Non-pigmented ciliary epithelial cell (primary cell): Measurements from ENCODE around the gene ZFPM1.

ENCODE experiments used
- DNase-seq: peaks from one replicate; pipeline ENCODE4 v3.0.0-alpha.2; 2010; ENCODE audit warnings: low read depth

ZFPM1 gene

DNA sequence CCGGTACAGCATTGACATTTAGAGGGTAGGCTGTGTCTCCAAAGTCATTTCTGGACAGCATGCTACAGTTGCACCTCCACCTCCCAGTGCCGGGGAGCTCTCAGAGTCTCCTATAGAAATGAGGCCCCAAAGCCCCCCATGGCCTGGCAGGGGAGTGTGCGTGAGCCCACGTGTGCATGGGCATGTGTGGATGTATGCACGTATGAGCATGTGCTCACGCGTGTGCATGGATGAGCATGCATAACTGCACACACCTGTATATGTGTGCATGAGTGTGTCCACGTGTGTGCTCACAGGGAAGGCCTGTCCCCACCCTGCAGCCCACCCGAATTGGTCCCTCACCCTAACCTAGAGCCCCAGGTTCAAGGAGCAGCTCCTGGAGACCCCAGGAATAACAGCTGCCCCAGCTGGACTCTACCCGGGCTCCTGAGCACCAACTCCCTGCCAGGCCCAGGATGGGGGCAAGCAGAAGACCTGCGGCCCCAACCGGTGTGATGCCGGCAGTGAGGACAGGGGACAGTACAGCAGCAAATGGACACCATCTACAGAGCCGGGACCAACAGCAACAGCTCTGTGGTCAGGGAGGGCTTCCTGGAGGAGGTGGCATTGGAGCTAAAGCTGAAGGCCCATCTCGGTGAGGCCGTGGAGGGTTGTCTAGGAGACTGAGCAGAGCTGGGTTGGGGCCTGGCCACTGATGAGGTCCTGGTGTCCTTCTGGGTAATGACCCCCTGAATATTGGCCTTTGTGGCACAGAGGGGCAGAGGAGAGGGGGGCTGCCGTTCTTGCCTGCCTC is 35.2 kb upstream of the ZFPM1 start:
- DNase-seq: no peak

- no peak for DNase-seq
Measured at GRCh38 chr16:88418869-88419268, 34.2 kb upstream of the ZFPM1 start.

GRCh38 chr16:88419790-88420189 is 33.3 kb upstream of the ZFPM1 start:
- no peak for DNase-seq

DNA sequence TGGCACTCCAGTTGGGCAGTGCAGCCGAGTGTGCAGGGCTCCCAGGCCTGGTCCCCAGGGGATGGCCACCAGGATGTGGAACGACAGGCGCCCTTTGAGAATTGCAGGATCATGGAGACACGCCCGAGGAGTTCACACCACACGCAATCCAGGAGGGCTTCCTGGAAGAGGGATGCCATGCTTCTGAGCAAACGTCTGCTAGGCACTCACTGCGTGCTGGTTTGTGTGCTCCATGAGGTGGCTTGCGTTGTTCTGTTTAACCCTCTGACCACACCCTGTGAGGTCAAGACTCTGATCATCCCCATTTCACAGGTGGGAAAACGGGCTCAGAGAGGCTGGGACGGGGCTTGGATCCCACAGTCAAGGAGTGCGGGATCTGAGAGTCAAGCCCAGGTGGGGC is 32.6 kb upstream of the ZFPM1 start:
- no peak for DNase-seq

DNA sequence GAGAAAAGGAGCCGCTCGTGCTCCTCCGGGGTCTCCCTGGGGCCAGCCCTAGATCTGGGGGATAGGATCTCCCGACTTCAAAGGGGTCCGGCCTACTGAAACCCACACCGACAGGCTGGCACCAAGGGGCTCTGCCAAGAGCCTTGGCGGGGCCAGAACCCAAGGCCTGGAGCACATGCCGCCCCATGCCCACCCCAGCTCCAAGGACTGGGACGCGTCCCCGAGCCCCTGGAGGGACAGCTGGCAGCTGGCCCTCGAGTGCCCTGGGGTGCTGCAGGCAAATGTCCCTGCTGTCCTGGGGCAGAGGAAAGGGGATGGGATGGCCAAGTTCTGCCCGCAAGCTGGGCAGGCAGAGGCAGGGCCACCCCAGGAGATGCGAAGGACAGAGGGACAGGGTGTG is 31.8 kb upstream of the ZFPM1 start:
- DNase-seq: no peak

DNA sequence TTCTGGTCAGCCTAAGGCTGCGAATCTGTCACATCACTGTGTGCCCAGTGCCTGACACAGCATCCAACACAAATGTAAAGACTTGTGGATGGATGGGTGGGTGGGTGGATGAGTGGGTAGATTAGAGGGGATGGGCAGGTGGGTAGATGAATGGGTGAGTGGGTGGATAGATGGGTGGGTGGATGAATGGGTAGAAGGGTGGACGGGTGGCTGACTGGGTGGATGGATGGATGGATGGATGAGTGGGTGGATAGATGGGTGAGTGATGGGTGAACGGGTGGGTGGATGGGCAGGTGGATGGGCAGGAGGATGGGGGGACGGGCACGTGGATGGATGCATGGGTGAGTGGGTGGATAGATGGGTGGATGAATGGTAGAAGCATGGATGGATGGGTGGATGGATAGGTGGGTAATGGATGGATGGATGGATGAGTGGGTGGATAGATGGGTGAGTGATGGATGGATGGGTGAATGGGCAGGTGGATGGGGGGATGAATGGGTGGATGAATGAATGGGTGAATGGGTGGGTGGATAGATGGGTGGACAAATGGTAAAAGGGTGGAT is 31.1 kb upstream of the ZFPM1 start:
- DNase-seq: no peak

DNA sequence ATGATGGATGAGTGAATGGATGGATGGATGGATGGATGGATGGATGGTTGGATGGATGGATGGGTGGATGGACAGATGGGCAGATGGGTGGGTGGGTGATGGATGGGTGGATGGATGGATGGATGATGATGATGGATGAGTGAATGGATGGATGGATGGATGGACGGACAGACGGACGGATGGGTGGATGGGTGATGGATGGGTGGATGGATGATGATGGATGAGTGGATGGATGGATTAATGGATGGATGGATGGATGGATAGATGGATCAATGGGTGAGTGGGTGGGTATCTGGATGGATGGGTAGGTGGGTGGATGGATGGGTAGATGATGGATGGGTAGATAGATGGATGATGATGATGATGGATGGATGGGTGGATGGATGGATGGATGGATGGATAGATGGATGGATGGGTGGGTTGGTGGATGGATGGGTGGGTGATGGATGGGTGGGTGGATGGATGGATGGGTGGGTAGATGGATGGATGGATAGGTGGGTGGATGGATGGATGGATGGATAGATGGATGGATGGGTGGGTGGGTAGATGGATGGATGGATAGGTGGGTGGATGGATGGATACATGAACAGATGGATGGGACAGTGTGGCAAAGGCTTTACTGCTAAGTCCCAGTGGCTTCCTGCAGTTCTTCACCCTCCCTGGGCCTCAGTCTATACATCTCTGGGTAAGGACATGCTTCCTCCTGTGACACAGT is 30.2 kb upstream of the ZFPM1 start:
- no peak for DNase-seq

DNA sequence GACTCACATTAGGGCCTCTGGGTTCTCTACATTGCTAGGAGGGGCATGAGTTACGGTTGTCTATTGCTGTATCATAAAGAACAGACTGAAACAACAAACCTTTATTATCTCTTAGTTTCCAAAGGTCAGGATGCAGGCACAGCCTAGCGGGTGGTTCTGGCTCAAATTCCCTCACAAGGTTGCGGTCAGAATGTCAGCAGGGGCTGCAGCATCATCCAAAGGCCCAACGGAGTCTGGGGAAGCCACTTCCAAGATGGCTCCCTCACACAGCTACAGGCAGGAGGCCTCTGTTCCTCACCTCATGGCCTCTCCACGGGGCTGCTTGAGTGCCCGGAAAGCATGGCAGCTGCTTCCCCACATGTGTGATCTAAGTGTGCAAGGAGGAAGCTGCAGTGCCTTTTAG is 29.6 kb upstream of the ZFPM1 start:
- no peak for DNase-seq

DNA sequence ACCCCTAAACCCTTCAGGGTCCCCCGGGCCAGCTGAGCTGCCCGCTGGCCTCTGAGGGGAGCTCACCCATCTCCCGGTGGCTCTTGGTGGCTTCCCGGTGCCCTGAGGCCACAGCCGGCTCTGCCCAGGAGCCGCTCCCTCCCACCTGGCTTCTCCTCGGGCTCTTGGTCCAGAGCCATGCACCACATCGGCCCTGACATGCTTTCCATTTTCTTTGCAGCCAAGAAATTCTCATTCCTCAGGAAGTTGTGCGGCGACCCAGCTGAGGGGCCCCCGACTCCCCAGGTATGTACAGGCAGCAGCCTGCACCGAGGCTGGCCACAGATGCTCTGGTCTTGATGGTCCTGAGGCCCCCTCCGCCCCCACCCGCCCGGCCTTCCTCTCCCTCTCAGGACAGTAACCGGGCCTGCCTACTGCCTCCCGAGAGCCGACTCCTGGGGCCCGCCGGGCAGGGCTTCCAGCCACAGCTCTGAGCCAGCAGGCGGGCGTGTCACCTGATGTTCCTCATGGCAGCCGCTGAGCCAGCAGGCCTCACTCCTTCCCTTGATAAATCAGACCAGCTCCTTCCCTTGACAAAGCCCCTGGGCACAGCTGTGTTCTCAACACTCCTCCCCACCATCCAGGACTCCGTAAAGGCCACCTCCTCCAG is 28.4 kb upstream of the ZFPM1 start:
- DNase-seq: no peak

DNA sequence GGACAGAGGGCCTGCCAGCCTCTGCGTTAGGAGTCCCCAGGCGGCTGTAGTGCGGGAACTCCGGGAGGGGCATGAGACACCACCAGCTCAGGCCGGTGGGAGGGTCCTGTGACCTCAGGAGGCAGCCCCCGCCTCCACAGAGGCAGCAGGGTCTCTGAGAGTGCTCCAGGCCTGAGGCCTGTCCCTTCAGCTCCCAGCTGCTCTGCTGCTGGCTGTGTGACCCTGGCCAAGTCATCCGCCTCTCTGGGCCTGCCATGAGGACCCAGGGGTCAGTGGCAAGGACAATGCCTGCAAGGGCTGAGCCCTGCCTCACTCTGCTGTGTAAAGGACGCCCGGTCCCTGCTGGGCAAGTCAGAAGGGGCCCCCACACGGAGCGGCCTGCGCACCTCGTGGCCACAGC is 27.1 kb upstream of the ZFPM1 start:
- no peak for DNase-seq

DNA sequence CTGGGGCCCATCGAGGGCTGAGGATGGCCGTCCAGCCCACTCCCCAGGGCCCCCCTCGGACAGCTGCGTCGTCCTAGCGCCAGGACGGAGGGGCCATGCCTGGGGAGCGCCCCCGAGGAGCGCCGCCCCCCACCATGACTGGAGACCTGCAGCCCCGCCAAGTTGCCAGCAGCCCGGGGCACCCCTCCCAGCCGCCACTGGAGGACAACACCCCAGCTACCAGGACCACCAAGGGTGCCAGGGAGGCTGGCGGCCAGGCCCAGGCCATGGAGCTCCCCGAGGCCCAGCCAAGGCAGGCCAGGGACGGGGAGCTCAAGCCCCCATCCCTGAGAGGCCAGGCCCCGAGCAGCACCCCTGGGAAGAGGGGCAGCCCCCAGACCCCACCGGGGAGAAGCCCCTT is 25.7 kb upstream of the ZFPM1 start:
- DNase-seq: no peak

- DNase-seq: no peak
Measured at GRCh38 chr16:88428156-88428555, 24.9 kb upstream of the ZFPM1 start.

GRCh38 chr16:88428616-88429386 is 24.3 kb upstream of the ZFPM1 start:
- no peak for DNase-seq

DNA sequence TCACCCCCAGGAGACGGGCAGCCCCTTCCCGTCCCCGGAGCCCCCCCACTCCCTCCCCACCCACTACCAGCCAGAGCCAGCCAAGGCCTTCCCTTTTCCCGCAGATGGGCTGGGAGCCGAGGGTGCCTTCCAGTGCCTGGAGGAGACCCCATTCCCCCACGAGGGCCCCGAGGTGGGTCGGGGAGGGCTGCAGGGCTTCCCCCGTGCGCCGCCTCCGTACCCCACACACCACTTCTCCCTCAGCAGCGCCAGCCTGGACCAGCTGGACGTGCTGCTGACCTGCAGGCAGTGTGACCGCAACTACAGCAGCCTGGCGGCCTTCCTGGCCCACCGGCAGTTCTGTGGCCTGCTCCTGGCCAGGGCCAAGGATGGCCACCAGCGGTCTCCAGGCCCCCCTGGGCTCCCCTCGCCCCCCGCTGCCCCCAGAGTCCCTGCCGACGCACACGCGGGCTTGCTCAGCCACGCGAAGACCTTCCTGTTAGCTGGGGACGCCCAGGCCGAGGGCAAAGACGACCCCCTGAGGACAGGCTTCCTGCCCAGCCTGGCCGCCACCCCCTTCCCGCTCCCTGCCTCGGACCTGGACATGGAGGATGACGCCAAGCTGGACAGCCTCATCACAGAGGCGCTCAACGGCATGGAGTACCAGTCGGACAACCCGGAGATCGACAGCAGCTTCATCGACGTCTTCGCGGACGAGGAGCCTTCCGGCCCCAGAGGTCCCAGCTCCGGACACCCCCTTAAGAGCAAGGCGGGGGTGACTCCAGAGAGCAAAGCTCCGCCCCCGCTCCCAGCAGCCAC is 23.5 kb upstream of the ZFPM1 start:
- DNase-seq: no peak

DNA sequence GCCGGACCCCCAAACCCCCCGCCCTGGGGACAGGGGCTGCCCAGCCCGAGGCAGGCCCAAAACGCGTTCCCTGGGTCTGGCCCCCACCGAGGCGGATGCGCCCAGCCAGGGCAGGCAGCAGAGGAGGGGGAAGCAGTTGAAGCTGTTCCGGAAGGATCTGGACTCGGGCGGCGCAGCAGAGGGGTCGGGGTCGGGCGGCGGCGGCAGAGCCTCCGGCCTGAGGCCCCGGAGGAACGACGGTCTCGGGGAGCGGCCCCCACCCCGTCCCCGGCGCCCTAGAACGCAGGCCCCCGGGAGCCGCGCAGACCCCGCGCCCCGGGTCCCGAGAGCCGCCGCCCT is 22.9 kb upstream of the ZFPM1 start:
- no peak for DNase-seq

DNA sequence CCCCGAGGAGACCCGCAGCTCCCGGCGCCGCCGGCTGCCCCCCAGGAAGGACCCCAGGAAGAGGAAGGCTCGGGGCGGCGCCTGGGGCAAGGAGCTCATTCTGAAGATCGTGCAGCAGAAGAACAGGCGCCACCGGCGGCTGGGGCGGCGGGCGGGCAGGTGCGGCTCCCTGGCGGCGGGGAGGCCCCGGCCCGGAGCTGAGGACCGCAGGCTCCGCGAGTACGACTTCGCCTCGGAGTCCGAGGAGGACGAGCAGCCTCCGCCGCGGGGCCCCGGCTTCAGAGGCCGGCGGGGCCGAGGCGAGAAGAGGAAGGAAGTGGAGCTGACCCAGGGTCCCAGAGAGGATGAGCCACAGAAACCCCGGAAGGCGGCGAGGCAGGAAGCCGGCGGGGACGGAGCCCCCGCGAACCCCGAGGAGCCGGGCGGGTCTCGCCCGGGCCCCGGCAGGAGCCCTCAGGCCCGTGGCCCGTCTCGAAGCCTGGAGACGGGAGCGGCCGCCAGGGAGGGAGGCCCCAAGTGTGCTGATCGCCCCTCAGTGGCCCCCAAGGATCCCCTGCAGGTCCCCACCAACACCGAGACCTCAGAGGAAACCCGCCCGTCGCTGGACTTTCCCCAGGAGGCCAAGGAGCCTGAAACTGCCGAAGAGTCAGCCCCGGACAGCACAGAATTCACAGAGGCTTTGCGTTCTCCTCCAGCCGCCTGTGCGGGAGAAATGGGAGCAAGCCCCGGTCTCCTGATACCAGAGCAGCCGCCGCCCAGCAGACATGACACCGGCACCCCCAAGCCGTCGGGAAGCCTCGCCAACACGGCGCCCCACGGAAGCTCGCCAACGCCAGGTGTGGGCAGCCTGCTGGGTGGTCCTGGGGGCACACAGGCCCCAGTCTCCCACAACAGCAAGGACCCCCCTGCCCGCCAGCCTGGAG is 22.3 kb upstream of the ZFPM1 start:
- no peak for DNase-seq

DNA sequence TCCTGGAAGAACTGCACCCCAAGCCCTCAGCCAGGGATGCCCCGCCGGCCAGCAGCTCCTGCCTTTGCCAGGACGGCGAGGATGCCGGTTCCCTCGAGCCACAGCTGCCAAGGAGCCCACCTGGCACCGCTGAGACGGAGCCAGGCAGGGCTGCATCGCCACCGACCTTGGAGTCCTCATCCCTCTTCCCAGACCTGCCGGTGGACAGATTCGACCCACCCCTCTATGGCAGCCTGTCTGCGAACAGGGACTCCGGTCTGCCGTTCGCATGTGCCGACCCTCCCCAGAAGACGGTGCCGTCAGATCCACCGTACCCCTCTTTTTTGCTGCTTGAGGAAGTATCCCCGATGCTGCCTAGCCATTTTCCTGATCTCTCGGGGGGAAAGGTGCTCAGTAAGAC is 21.4 kb upstream of the ZFPM1 start:
- DNase-seq: no peak

DNA sequence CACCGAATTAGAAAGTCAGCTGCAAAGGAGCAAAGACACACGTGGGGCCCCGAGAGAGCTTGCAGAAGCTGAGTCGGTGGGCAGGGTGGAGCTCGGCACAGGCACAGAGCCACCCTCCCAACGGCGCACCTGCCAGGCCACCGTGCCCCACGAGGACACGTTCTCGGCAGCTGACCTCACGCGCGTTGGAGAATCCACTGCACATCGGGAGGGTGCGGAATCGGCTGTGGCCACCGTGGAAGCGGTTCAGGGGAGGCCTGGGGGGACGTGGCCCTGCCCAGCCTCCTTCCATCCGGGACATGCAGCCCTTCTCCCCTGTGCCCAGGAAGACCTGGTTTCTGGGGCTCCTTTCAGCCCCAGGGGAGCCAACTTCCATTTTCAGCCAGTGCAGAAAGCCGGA is 20.9 kb upstream of the ZFPM1 start:
- DNase-seq: no peak

- no peak for DNase-seq
Measured at GRCh38 chr16:88432753-88433152, 20.3 kb upstream of the ZFPM1 start.

- DNase-seq: no peak
Measured at GRCh38 chr16:88433632-88434352, 19.3 kb upstream of the ZFPM1 start.
